Measurements from ENCODE around the gene FAM227B. TPM values are rescaled to one million over a fixed set of nuclear protein-coding genes. Genes with fewer than 3 reads are reported as not detected.

Gene FAM227B
- total RNA-seq, 1 experiment from 2014 or later = 0.98 TPM

DNA sequence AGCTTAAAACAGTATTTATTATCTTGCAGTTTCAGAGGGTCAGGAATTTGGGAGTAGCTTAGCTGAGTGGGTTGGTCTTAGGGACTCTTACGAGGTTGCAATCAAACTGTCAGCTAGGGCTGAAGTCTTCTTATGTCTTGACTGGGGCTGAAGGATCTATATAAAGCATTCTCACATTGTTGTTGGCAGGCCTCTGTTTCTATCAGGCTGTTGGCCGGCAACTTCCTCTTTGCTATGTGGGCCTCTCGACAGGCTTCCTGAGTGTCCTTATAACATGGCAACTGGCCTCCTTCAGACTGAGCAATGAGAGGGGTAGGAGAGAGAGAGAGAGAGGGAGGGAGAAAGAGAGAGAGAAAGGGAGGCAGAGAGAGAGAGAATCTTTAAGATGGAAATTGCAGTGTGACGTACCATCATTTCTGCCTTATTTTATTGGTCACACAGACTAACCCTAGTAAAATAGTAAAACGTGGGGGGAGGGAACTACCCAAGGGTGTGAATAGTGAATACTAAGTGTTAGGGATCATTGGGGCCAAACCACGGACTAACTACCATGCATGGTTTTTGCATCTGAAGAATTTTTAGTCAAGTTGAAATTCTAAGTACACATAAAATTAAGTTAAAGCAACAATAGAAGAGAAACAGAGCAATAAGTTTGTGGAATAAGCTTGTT is 181.5 kb downstream of the FAM227B start:
- H3K36me3 ChIP-seq (ENCODE audit: low read depth, low read length) = no peaks in the 10 kb centered on the region
- intact Hi-C loops (cut with micrococcal nuclease) = no loop called here
- no peak overlapping the region for H3K4me2 ChIP-seq (ENCODE audit: low read length)
- no peaks in the 10 kb centered on the region for H3K79me2 ChIP-seq (ENCODE audit: low read length)
- POLR2A ChIA-PET (ENCODE audit: unreplicated experiment) = no interaction called here
- TF ChIP-seq EZH2 (IDR thresholded peaks at IDR 0.05; ENCODE audit: low read length, unreplicated experiment) (no peak), EZH2phosphoT487 (IDR thresholded peaks at IDR 0.05; ENCODE audit: borderline replicate concordance, low read length) (no peak)
- TF ChIP-seq, protein P1, sequence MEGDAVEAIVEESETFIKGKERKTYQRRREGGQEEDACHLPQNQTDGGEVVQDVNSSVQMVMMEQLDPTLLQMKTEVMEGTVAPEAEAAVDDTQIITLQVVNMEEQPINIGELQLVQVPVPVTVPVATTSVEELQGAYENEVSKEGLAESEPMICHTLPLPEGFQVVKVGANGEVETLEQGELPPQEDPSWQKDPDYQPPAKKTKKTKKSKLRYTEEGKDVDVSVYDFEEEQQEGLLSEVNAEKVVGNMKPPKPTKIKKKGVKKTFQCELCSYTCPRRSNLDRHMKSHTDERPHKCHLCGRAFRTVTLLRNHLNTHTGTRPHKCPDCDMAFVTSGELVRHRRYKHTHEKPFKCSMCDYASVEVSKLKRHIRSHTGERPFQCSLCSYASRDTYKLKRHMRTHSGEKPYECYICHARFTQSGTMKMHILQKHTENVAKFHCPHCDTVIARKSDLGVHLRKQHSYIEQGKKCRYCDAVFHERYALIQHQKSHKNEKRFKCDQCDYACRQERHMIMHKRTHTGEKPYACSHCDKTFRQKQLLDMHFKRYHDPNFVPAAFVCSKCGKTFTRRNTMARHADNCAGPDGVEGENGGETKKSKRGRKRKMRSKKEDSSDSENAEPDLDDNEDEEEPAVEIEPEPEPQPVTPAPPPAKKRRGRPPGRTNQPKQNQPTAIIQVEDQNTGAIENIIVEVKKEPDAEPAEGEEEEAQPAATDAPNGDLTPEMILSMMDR (conservative IDR thresholded peaks at IDR 0.05; ENCODE audit: low read depth, low read length) = no peak
- no peak overlapping the region for H3K27ac ChIP-seq (ENCODE audit: low read length)
- no peaks in the 10 kb centered on the region for H3F3A ChIP-seq (ENCODE audit: low read length, unreplicated experiment)
- no peaks in the 10 kb centered on the region for H3K27me3 ChIP-seq (ENCODE audit: low read length)
- BruUV-seq (replicated peaks) = no TSS peak
- no peaks in the 10 kb centered on the region for H3K9me2 ChIP-seq (replicated peaks; ENCODE audit: low read length)
- H3K9me3 ChIP-seq (ENCODE audit: low read length) = no peaks in the 10 kb centered on the region
- H3K9ac ChIP-seq (ENCODE audit: low read length) = no peak overlapping the region
- CTCF ChIA-PET = no interaction called here
- DNase-seq (no peak), ATAC-seq (no peak)
- peaks cover 8% of the 10 kb centered on the region for H3K4me1 ChIP-seq (ENCODE audit: insufficient read depth, low read length)
- no peaks in the 10 kb centered on the region for H4K20me1 ChIP-seq (ENCODE audit: low read length)
- H3K4me3 ChIP-seq (ENCODE audit: low read length) = no peak overlapping the region
- no peak overlapping the region for H2AFZ ChIP-seq (ENCODE audit: low read length)

DNA sequence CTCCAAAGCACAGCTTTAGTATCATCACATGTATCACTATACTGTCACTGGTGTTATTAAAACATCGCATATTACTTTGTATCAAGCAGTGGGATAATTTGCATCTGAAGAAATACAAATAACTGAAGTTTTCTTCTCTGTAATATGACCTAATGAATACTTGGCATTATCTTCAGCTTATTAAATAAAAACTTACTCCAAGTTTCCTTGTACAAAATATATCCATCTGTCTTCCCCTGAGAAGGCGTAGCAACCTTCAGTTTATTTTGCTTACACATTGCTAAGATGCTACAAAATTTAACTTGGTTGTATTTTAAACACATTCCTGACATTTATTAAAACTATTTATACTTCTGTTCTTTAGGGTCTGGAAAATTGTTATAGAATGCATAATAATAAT is 183.9 kb downstream of the FAM227B start:
- POLR2A ChIA-PET (ENCODE audit: unreplicated experiment) = no interaction called here
- peaks cover 8% of the 10 kb centered on the region for H3K4me1 ChIP-seq (ENCODE audit: insufficient read depth, low read length)
- H3K36me3 ChIP-seq (ENCODE audit: low read depth, low read length) = no peaks in the 10 kb centered on the region
- ATAC-seq (no peak), DNase-seq (no peak)
- H4K20me1 ChIP-seq (ENCODE audit: low read length) = no peaks in the 10 kb centered on the region
- H3F3A ChIP-seq (ENCODE audit: low read length, unreplicated experiment) = no peaks in the 10 kb centered on the region
- H3K4me3 ChIP-seq (ENCODE audit: low read length) = no peak overlapping the region
- H3K9me2 ChIP-seq (replicated peaks; ENCODE audit: low read length) = no peaks in the 10 kb centered on the region
- no peaks in the 10 kb centered on the region for H3K27me3 ChIP-seq (ENCODE audit: low read length)
- no peak overlapping the region for H3K9ac ChIP-seq (ENCODE audit: low read length)
- H2AFZ ChIP-seq (ENCODE audit: low read length) = no peak overlapping the region
- no peaks in the 10 kb centered on the region for H3K9me3 ChIP-seq (ENCODE audit: low read length)
- TF ChIP-seq EZH2phosphoT487 (IDR thresholded peaks at IDR 0.05; ENCODE audit: borderline replicate concordance, low read length) = no peak
- no peak for TF ChIP-seq EZH2 (IDR thresholded peaks at IDR 0.05; ENCODE audit: low read length, unreplicated experiment)
- TF ChIP-seq, protein P1 (conservative IDR thresholded peaks at IDR 0.05; ENCODE audit: low read depth, low read length) = no peak
- intact Hi-C loops (cut with micrococcal nuclease) = no loop called here
- no peaks in the 10 kb centered on the region for H3K79me2 ChIP-seq (ENCODE audit: low read length)
- no peak overlapping the region for H3K27ac ChIP-seq (ENCODE audit: low read length)
- CTCF ChIA-PET = no interaction called here
- no peak overlapping the region for H3K4me2 ChIP-seq (ENCODE audit: low read length)
- no TSS peak for BruUV-seq (replicated peaks)

DNA sequence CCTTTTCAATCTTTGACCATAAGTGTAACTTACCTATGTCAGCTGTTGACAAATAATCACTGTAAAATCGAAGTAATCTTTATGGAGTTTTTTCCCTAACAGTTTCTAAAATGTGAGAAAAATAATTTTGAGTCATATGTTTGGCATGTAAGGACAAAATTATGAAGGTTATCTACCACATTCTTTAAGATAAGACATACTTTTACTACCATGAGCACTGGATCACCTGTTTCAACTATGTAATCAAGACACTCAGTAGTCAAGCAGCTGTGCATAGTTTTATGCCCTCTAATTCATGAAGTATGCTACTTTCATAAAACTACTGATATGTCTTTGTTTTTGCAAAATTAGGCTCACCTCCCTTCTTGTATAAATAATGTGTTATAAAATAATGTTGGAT is 185.4 kb downstream of the FAM227B start:
- POLR2A ChIA-PET (ENCODE audit: unreplicated experiment) = interaction anchor here (0.7 kb wide), 1 partner anchor 646 kb away, joined by 4 read pairs; no protein-coding TSS in a partner anchor
- H2AFZ ChIP-seq (ENCODE audit: low read length) = no peak overlapping the region
- no peaks in the 10 kb centered on the region for H3K9me2 ChIP-seq (replicated peaks; ENCODE audit: low read length)
- TF ChIP-seq, protein P1 (conservative IDR thresholded peaks at IDR 0.05; ENCODE audit: low read depth, low read length) = no peak
- no peak for TF ChIP-seq EZH2 (IDR thresholded peaks at IDR 0.05; ENCODE audit: low read length, unreplicated experiment)
- no peak for TF ChIP-seq EZH2phosphoT487 (IDR thresholded peaks at IDR 0.05; ENCODE audit: borderline replicate concordance, low read length)
- no peaks in the 10 kb centered on the region for H3K27me3 ChIP-seq (ENCODE audit: low read length)
- H3K4me3 ChIP-seq (ENCODE audit: low read length) = no peak overlapping the region
- no peak for DNase-seq
- no peak overlapping the region for H3K27ac ChIP-seq (ENCODE audit: low read length)
- no peak for ATAC-seq
- no peaks in the 10 kb centered on the region for H3F3A ChIP-seq (ENCODE audit: low read length, unreplicated experiment)
- no peak overlapping the region for H3K4me2 ChIP-seq (ENCODE audit: low read length)
- no peaks in the 10 kb centered on the region for H4K20me1 ChIP-seq (ENCODE audit: low read length)
- no peak overlapping the region for H3K9ac ChIP-seq (ENCODE audit: low read length)
- intact Hi-C loops (cut with micrococcal nuclease) = no loop called here
- BruUV-seq (replicated peaks) = no TSS peak
- CTCF ChIA-PET = no interaction called here
- no peaks in the 10 kb centered on the region for H3K79me2 ChIP-seq (ENCODE audit: low read length)
- no peaks in the 10 kb centered on the region for H3K36me3 ChIP-seq (ENCODE audit: low read depth, low read length)
- peaks cover 8% of the 10 kb centered on the region for H3K4me1 ChIP-seq (ENCODE audit: insufficient read depth, low read length)
- H3K9me3 ChIP-seq (ENCODE audit: low read length) = no peaks in the 10 kb centered on the region
